ENCODE results near the gene MAML2. TPM values are rescaled to one million over a fixed set of nuclear protein-coding genes. Genes with fewer than 3 reads are reported as not detected.

The MAML2 gene
- total RNA-seq, 1 donor from 2014 or later, result 18.0 TPM

DNA sequence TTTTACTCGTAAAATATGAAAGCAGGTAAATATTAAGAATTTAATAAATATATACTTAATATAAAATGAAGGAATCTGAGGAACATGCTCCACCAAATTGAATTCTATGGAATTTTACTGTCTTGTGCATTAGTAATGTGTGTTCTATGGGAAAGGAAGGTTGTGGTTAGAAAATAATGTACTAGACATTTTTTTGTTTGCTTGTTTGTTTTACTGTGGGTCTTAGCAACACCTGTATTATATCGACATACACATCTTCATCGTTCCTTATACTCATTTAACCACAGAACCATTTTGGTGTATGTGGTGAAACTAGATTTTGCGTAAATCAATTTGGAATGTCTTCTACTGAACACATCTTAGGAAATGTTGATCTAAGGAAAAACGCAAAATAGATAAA lies 304.9 kb downstream of the MAML2 start:
- peak; percentile 60 for DNase-seq (ENCODE audit: low read depth)

DNA sequence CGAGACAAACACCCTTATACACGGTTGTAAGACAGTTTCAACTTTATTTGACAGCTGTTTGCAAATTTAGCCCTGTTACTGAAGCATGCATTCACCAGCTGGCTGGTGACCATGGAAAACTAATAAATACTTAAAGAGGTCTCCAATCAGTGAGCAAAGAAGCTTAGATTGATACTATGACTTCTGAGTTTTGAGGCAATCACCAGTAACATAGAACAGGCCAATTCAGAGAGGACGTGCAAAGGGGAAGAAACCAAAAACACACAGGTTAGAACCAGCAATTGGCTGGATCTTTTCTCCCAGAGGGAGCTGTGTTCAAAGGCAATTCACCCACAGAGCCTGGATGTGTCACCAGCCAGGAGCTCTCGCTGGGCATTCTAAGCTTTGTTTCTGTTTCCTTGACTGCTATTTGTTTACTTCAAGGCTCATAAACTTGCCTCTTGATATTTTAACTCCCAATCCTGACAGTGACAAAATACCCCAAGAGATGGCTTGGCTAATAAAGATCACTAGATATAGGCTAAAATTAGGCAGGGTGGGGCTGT lies 305.5 kb downstream of the MAML2 start:
- DNase-seq (ENCODE audit: low read depth), result peak; percentile 93

DNA sequence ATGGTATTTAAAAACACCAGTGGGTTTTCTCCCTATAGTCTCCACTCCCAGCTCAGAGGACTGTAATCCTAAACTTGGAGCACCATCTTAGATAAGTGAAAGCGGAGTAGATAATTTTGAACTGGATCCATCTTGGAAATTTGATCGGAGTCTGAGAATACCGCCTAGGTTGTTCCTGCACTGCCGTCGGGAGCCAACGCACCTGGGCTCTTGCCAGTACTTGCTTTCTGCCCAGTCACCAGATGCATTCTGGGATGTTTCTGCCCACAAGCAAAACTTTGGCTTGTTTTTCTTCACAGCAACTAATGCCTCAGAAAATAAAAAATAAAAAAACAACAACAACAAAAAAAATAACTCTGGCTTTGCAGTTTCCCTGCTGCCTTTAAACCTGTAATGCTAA lies 306.1 kb downstream of the MAML2 start:
- no peak for DNase-seq (ENCODE audit: low read depth)

DNA sequence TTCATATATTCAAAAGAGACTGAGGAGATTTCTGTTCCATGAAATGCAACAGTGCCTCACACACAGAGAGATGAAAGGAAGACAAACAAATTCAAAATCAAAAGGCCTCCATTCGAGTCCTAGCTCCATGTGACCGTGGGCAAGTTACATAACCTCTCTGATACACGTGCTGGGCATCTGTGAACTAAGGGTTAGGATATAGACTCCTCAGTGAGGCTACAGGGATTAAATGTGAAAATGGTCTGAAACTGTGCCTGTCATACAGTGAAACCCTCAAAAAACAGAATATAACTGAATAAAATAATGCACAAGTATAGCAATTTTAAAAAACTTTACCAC lies 307.3 kb downstream of the MAML2 start:
- no peak for DNase-seq (ENCODE audit: low read depth)

DNA sequence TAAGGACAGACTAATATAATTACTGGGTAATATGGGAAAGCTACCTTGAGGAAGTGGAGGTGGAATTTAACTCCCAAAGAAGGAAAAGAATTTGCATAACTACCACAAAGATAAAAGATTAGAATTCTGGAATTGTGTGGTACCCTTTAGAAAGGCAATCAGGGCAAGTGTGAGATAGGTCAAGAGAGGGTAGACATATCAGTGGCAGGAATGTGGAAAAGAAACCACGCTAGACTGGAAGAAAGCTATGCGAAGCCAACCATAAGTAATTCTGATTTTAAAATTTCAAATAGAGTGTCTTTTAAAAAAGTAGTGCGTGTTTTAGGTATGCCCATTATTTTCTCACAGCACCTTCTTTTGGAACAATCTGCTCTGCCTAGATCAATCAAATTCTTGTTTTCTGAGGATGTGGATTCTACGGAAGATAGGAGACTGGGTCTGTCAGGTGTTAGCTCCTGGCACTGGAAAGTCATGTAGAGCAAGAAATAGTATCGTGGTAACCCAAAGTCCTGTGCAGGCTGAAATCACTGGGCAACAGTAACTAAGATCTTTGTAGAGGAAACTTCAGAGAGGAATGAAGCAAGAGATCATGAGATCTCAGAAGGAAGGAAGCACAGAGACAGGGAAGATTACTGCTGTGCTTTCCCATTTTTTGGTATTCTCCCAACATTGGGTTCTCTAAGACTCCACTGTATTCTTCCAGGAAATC lies 307.8 kb downstream of the MAML2 start:
- DNase-seq (ENCODE audit: low read depth), result peak; percentile 51

DNA sequence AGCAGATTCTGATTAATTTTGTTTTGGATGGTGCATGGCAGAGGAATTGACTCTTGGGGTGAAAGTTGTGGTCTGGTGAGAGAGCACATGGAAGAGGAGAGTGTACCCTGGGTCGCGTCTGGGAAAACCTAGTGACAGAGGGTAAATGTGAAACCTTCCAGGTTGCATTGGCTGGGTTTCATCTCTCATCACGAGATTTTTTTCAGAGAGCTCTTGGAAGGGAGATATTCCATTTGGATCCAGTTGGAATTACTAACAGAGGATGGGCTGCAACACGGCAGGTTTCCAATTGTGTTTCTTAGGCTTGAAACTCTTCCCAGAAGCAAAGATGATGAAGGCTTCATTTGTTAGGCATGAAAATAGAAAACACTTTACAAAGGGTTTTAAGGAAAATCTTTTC lies 309.4 kb downstream of the MAML2 start:
- no peak for DNase-seq (ENCODE audit: low read depth)

DNA sequence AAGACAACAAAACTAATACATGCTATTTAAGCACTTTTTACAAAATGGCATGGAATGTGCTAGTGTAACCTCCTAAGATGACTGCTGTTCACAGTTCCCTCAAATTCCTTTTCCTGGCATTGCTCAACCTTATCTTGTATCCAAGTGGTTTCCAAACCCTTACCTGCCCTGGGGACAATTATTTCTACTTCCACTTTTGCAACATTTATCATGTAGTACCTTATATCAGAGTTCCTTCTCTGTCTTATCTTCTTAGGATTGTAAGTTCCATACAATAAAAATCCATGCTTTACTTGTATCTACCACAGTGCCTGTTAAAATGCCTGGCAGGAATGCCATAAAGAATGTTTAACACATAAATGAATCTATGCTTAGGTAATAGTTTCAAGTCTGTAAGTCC lies 309.9 kb downstream of the MAML2 start:
- DNase-seq (ENCODE audit: low read depth), result peak; percentile 78

DNA sequence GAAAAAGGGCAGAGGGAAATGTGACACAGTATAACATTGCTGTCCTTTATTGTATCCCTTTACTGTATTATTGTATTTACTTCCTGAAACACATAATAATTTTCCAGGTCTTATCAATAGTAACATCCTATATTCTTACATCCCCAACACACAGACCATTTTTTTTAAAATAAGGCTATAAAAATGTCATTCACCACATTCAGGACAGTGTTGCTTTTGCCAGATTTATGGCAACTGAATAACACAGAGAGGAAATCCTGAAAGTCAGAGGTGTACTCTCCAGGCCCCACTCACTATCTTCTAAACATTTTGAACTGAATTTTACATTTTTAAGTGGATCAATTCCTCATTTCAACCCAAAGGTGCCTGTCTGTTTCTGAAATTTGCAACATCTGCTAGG lies 314.2 kb downstream of the MAML2 start:
- DNase-seq (ENCODE audit: low read depth), result no peak

DNA sequence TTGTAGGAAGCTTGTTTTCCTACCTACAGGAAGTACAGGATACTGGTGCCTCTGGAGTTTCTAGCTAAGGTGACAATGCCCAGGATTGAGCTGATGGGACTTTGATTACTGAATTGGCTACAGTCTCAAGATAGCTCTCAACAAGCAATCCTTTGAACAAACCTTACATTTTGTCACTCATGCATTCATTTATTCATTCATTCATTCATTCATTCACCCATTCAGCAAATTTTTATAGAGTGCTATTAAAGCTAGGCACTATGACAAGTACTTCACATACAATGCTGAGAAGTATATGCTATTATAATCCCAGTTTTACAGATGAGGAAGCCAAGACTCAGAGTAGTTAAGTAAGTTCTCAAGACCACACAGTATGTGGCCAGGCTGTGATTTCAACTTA lies 316.0 kb downstream of the MAML2 start:
- DNase-seq (ENCODE audit: low read depth), result no peak

DNA sequence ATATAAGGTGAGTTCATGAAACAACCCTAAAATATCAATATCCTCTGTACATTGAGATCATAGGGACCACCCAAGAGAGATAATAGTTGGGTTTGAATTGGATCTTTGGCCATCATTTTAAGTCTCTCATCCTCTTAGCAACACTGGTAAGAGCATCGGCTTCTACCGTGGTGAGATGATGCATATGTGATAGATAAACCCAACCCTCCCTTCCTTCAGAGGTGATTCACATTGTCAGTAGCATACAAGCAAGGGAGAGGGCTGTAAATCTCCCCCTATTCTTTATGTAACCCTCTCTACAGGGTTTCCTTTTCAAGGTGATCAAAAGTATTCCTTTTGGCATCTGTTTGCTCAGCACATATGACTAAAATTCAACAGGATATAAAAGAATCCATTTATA lies 316.7 kb downstream of the MAML2 start:
- DNase-seq (ENCODE audit: low read depth), result no peak

DNA sequence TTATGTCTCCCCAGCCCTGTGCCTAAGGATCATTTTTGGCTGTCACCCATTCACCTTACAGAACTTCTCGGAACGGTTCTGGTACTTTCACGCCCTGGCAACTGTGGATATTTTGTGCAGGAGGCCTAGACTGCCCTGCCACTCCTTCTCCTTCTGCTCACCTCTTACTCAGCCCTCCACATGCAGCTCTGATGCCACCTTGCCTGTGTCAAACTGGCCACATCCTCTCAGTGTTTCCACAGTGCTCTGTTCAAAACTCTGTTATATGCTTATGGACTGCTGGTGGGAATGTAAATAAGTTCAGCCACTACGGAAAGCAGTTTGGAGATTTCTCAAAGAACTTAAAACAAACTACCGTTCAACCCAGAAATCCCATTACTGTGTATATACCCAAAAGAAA lies 318.3 kb downstream of the MAML2 start:
- no peak for DNase-seq (ENCODE audit: low read depth)

DNA sequence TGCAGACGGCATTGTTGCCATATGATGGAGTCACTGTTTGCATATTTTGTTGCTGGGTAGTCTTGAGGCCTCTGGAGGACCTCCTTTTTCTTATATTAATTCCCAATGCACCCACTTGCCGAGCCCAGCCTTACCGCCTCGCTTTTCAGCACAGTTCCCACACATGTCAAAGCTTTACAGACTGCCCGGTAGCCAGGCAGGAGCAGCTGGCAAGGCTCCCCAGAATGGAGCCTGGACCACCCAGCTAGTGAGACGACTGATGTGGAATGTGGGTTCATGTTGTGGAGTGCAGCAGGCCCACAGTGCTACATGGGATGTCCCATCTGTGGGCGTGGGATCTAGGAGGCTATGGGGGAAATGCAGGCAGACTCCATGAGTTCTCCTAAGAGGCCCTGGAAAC lies 319.7 kb downstream of the MAML2 start:
- DNase-seq (ENCODE audit: low read depth), result no peak

DNA sequence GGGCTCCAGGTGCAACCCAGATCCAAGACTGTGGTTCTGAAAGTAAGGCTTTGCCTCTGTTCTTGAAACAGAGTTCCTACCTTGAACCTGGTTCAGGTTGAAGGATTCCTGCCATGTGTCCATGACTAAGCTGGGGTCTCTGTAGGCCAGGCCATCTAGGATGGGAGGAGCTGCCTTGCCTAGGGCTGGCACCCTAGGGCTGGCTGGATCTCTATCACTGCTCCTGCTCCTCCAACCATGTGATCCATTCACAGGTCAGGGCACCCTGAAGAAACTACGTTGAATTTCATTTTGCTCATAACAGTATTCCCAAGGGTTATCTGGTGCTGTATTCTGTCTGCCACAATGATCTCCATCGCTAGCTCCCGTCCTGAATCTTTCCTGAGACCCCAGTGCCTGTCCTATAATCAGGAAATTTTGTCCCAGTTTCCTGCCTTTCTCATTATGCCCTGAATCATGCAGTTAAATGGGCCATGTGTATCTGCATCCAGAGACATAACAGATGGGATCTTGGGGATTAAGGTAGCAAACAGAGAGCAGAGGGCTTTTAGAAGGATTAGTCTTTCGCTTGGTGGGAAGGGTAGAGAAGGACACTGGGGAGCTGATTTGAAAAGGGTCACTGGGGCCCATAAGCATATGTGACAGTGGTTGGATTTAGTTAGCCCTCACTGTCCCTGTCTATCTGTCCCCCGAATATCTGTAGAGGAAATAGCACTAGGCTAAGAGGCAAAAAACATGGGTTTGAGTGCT lies 320.9 kb downstream of the MAML2 start:
- DNase-seq (ENCODE audit: low read depth), result no peak

DNA sequence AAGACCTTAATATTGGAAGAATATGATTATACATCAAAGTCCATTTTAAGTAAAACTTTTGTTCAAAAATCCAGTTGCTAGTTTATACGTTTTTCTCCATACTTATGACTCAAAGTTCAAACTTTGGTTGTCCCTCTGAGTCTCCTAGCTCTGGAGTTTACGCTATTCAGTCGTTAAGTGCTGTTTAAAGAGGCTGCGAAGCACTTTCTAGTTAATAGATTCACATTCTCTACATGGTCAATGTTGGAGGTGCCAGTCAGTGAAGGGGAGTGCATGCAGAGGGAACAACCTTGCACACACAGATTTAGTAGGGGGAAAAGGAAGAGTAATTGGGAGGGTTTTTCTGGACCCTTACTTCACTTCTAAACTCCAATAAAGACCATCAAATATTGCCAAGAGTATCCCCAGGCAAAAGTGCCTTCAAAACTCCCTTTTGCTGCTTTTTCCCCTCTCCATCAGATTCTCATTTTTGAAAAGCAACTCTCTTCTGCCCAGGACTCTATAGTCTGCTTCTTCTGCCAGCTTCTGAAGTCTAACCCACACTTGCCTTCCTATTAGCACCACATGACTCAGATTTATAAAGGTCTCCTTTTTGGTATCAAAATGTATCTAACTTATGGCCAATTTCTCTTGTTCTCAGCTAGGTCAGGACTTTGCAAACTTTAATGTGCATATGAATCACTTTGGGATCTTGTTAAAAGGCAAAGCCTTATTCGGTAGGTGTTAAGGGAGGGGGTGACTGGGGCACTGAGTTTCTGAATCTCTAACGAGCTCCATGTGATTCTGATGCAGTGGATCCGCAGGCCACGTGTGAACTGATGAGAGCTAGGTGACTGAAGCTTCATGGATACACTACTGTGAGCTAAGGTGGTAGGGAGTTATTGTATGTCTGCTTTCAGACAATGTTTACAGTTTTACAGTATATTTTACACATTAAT lies 322.9 kb downstream of the MAML2 start:
- DNase-seq (ENCODE audit: low read depth), result no peak

DNA sequence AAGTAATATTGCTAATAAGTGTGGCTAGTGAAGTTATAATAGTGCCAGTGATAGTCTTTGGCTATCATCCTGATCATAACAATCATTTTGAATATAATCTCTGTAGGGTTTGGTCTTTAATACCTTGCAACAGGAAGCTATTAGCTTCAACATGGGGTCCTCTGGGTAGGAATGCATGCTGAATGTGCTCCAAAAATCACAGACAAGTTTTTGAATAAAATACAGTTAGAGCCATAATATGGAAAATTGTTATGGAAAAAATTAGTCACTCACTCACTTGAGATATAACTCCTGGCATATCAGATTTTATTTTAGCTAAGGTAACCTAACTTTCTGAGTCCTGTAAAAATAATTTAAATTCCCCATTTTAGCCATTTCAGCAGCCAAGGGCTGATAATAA lies 323.7 kb downstream of the MAML2 start:
- no peak for DNase-seq (ENCODE audit: low read depth)

DNA sequence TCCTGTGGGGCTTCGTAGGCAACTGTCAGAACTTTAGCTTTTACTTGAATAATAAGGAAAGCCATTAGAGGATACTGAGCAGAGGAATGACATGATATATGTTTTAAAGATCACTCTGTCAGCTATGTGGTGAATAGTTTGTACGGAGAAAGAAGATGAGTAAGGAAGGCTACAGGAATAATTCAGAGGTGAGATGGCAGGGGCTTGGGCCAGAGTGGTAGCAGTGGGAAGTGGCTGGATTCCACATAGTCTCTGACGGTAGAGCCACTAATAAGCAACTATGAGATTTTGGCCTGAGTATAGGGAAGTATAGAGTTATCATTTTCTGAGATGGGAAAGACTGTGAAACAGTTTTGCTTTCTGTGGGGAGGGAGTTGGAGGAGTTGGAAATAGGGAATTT lies 325.1 kb downstream of the MAML2 start:
- DNase-seq (ENCODE audit: low read depth), result no peak

DNA sequence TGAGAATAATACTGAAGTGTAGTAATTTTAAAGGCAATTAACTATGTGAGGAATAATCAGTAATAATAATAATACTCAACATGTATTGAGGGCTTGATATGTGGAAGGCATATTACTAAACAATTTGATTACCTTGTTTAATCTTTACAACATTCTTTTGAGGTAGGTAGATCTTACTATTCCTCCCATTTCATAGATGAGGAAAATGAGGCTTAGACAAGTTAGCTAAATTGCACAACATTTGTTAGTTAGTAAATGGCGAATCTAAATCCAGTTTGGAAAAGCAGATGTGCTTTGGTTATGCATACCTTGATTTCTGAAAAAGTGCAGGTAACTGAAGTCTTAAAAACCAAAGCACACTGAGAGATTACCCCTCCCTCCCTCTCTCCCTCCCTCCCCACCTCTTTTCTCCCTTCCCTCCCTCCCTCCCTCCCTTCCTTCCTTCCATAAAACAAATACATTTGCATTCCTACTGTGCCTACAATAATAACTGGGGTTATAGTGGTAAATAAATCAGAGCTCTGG lies 326.0 kb downstream of the MAML2 start:
- no peak for DNase-seq (ENCODE audit: low read depth)

DNA sequence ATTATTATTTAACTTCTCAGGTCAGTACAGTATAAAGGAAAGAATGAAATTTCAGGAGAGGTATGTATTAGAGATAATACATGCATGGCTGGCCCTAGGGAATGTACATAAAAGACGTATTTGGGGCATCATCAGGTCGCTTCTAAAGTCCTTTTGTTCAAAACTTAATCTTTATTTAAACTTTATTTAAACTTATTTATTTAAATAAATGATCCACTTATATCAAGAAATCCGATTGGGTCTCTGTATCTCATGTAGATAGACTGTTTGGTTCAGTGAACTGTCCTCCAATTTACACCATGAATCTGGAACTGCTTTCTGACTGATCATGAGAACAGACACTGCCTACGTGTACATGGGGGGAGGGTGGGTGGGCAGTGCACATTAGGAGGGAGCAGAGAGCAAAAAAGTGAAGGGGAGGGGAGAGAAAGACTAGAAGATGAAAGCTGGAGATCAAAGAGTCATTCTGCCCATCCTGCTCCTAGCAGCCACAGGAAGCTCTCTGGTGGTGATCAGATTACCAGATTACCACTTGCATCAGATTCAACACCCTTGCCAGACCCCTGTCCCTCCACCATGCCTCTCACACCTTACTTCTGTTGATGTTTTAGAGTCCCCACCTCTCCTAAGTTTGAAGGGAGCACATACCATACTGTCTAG lies 327.0 kb downstream of the MAML2 start:
- no peak for DNase-seq (ENCODE audit: low read depth)

DNA sequence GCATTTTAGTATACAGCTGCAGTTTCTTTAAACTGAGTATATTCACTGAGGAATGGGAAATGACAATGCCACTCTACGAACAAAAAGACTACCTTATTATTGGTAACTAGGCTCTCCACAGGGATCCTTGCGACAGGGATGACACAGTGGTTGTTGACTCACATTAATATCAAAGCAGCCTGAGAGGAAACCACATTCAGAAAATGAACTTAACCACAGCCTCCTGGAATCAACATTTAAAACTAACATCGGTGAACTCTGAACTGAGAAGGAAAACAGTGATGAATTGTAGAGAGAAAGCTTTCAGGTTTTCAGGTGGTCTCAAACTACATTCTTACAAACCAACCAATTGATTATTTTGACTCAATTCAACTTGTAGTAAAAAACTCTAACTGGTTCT lies 328.8 kb downstream of the MAML2 start:
- peak; percentile 89 for DNase-seq (ENCODE audit: low read depth)

DNA sequence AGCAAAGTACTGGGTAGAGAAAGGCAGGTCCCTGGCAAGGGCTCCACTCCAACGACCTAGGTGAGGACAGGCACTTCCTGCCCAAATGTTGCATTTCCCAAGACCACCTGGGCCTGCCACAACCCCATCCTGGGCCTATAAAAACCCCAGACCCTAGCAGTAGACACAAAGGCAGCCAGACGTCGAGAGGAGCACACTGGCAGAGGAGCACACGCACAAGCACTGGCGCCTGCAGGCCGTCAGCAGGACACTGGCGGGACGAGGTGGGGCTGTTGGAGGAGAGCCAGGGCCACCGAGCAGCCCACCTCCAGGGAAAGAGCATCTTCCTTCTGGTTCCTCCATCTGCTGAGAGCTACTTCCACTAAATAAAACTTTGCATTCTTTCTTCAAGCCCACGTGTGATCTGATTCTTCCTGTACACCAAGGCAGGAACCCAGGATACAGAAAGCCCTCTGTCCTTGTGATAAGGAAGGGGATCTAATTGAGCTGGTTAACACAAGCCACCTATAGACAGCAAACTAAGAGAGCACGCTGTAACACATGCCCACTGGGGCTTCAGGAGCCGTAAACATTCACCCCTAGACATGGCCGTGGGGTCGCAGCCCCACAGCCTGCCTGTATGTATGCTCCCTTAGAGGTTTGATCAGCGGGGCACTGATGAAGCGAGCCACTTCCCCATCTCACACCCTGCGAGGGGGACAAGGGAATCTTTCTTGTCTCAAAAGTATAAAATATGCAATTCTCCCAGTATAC lies 329.4 kb downstream of the MAML2 start:
- no peak for DNase-seq (ENCODE audit: low read depth)
